Astrocyte (in vitro differentiated cells and primary cell): Measurements from ENCODE around the gene TBXT.

Experiments
- EZH2 ChIP-seq: IDR thresholded peaks from 2 replicates; pipeline ENCODE4 v1.6.1; 2012; ENCODE audit warnings: mild to moderate bottlenecking, low read length, inconsistent platforms; ENCODE audit not compliant: insufficient read depth
- TF ChIP-seq, protein P1 (sequence below): IDR thresholded peaks from 2 replicates; pipeline ENCODE4 v1.5.1; 2011; ENCODE audit warnings: low read depth, mild to moderate bottlenecking, inconsistent platforms, low read length, moderate library complexity; ENCODE audit not compliant: insufficient read depth

DNA sequence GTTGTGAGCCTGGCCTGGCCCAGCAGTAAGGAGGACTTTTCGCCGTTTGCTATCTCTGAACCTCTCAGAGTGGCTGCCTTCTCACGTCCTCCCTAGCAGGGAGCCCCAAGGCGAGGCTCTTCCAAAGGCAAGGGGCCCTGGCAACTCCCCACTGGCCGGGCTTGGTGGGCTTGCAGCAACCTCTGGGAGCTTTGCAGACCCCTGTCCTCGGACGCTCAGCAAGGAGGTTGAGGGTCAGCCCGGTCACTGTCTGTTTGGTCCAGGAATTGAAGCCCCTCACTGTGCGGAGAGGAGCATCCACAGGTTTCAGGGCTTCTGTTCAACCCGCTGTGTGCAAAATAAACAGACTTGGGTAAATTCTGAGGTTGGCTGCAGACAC is 28.2 kb upstream of the TBXT start:
- TF ChIP-seq, protein P1, sequence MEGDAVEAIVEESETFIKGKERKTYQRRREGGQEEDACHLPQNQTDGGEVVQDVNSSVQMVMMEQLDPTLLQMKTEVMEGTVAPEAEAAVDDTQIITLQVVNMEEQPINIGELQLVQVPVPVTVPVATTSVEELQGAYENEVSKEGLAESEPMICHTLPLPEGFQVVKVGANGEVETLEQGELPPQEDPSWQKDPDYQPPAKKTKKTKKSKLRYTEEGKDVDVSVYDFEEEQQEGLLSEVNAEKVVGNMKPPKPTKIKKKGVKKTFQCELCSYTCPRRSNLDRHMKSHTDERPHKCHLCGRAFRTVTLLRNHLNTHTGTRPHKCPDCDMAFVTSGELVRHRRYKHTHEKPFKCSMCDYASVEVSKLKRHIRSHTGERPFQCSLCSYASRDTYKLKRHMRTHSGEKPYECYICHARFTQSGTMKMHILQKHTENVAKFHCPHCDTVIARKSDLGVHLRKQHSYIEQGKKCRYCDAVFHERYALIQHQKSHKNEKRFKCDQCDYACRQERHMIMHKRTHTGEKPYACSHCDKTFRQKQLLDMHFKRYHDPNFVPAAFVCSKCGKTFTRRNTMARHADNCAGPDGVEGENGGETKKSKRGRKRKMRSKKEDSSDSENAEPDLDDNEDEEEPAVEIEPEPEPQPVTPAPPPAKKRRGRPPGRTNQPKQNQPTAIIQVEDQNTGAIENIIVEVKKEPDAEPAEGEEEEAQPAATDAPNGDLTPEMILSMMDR = no peak
- TF ChIP-seq EZH2 = no peak
